Measurements from ENCODE around the gene IL23A. TPM values are rescaled to one million over a fixed set of nuclear protein-coding genes. Genes with fewer than 3 reads are reported as not detected.

IL23A gene
- total RNA-seq = not detected

GRCh38 chr12:56338308-56339157, at the start of gene IL23A:
Gene IL23A (plus strand): TSS chr12:56338884. CDS start chr12:56339045, 161 bp downstream.

GRCh38 chr12:56299853-56300643, 38.6 kb upstream of the IL23A start, which contains the start of gene CS:
Gene CS (minus strand): TSS chr12:56300330. CDS start chr12:56300201, 129 bp downstream.

GRCh38 chr12:56315622-56316473, 22.8 kb upstream of the IL23A start, which contains the start of gene CNPY2:
Gene CNPY2 (minus strand): TSS chr12:56315988. CDS start chr12:56315217, 771 bp downstream.

GRCh38 chr12:56333679-56334489, 4.8 kb upstream of the IL23A start, which contains the start of gene PAN2:
Gene PAN2 (minus strand): TSS chr12:56334000. CDS start chr12:56333094, 906 bp downstream.

GRCh38 chr12:56359851-56360767, 21.4 kb downstream of the IL23A start, which contains the start of gene STAT2:
Gene STAT2 (minus strand): TSS chr12:56360107. CDS start chr12:56356571, 3,536 bp downstream.

GRCh38 chr12:56362130-56363059, 23.7 kb downstream of the IL23A start, which contains the start of gene APOF:
Gene APOF (minus strand): TSS chr12:56362857. CDS start chr12:56362745, 112 bp downstream.

Small RNA genes lying within 50 kb of the gene (small RNA-seq; reads per million reads assigned to genes)
- not detected for gene RNU7-40P (ENCODE audit: low replicate concordance)

Other genes starting within 250 kb of the IL23A start
- 78.5 TPM for gene PA2G4, start 234.3 kb upstream of the IL23A start, total RNA-seq
- gene RPL41, start 222.3 kb upstream of the IL23A start, total RNA-seq = 1,889 TPM
- gene ZC3H10, start 220.6 kb upstream of the IL23A start, total RNA-seq = 4.9 TPM
- 105 TPM for gene ESYT1, start 210.6 kb upstream of the IL23A start, total RNA-seq
- 79.0 TPM for gene MYL6B, start 186.3 kb upstream of the IL23A start, total RNA-seq
- gene MYL6, start 180.5 kb upstream of the IL23A start, total RNA-seq = 1,413 TPM
- 119 TPM for gene SMARCC2, start 149.4 kb upstream of the IL23A start, total RNA-seq
- 40.6 TPM for gene RNF41, start 117.0 kb upstream of the IL23A start, total RNA-seq
- gene NABP2, start 114.5 kb upstream of the IL23A start, total RNA-seq = 22.0 TPM
- 34.9 TPM for gene SLC39A5, start 108.8 kb upstream of the IL23A start, total RNA-seq
- gene ANKRD52, start 80.5 kb upstream of the IL23A start, total RNA-seq = 25.7 TPM
- gene COQ10A, start 71.9 kb upstream of the IL23A start, total RNA-seq = 15.4 TPM
- gene CS, start 38.6 kb upstream of the IL23A start, total RNA-seq = 150 TPM
- 56.6 TPM for gene CNPY2, start 22.9 kb upstream of the IL23A start, total RNA-seq
- gene PAN2, start 4.9 kb upstream of the IL23A start, total RNA-seq = 73.3 TPM
- gene STAT2, start 21.2 kb downstream of the IL23A start, total RNA-seq = 133 TPM
- not detected for gene APOF, start 24.0 kb downstream of the IL23A start, total RNA-seq
- 15.1 TPM for gene TIMELESS, start 110.5 kb downstream of the IL23A start, total RNA-seq
- gene MIP, start 115.8 kb downstream of the IL23A start, total RNA-seq = not detected
- gene SPRYD4, start 129.7 kb downstream of the IL23A start, total RNA-seq = 2.2 TPM
- 2.2 TPM for gene GLS2, start 149.3 kb downstream of the IL23A start, total RNA-seq
- gene RBMS2, start 182.9 kb downstream of the IL23A start, total RNA-seq = 29.1 TPM